ENCODE measurements around the gene MAPKAPK3. TPM values are rescaled to one million over a fixed set of nuclear protein-coding genes. Genes with fewer than 3 reads are reported as not detected.
A peak's percentile ranks its signal among the peaks of the same experiment; 100 is the strongest.

The MAPKAPK3 gene
- total RNA-seq, 5 donors from 2014 or later (not counting 1 experiment from before 2014, with no cell fraction given): 35.1 to 66.6 (median 53.0) TPM

- H3K36me3 ChIP-seq (ENCODE audit: control insufficient read depth in 2 of 2, extremely low read depth in 1 of 2, insufficient read depth in 1 of 2, low read length in 1 of 2): no peaks in the 10 kb centered on the region
- 87% methylated on average over 3 of the region's 3 CpGs for WGBS (ENCODE audit: insufficient coverage)
- H3K27me3 ChIP-seq (replicated peaks in 1 of 2; ENCODE audit: control insufficient read depth in 2 of 2, extremely low read depth in 1 of 2, insufficient read depth in 2 of 2, low read length in 1 of 2): peaks cover 17 to 18% of the 10 kb centered on the region in 2 experiments
- H3K27ac ChIP-seq (ENCODE audit: low read length): no peak overlapping the region
- Mint-ChIP-seq H3K27ac (no peak overlapping the region), H3K4me3 (peak overlapping the region in 1 of 3 donors; percentile 75), H3K36me3 (no peaks in the 10 kb centered on the region), H3K27me3 (peaks cover 16 to 20% of the 10 kb centered on the region in 2 donors), H3K4me1 (peaks cover 4 to 7% (median 6%) of the 10 kb centered on the region in 3 donors), H3K9me3 (no peaks in the 10 kb centered on the region)
- H3K9me3 ChIP-seq: no peaks in the 10 kb centered on the region
- H3K4me1 ChIP-seq (ENCODE audit: control insufficient read depth in 1 of 2, extremely low read depth in 1 of 2, insufficient read depth in 2 of 2, low read length in 2 of 2): peaks cover 2 to 8% of the 10 kb centered on the region in 2 experiments
- no peak overlapping the region for H3K4me3 ChIP-seq (ENCODE audit: control insufficient read depth in 1 of 2, extremely low read depth in 1 of 2, low read length in 1 of 2)
- DNase-seq: no peak
- CTCF ChIA-PET: no interaction called here
- no peak for ATAC-seq (replicated peaks in 1 of 4)
- POLR2A ChIA-PET: no interaction called here
Observed at GRCh38 chr3:50672656-50673055, 55.7 kb downstream of the MAPKAPK3 start.

- DNase-seq (no peak), ATAC-seq (replicated peaks in 1 of 4) (no peak)
- H3K9me3 Mint-ChIP-seq: no peaks in the 10 kb centered on the region
- peaks cover 24 to 27% of the 10 kb centered on the region in 2 donors for H3K27me3 Mint-ChIP-seq
- WGBS (ENCODE audit: insufficient coverage): no CpG with 5 or more reads among the region's 3 CpGs
- H3K27ac Mint-ChIP-seq: no peak overlapping the region
- H3K4me1 Mint-ChIP-seq: peaks cover 4 to 7% (median 6%) of the 10 kb centered on the region in 3 donors
- POLR2A ChIA-PET: no interaction called here
- Histone ChIP-seq H3K9me3 (no peaks in the 10 kb centered on the region), H3K27ac (ENCODE audit: low read length) (no peak overlapping the region), H3K4me3 (ENCODE audit: control insufficient read depth in 1 of 2, extremely low read depth in 1 of 2, low read length in 1 of 2) (no peak overlapping the region), H3K27me3 (replicated peaks in 1 of 2; ENCODE audit: control insufficient read depth in 2 of 2, extremely low read depth in 1 of 2, insufficient read depth in 2 of 2, low read length in 1 of 2) (peaks cover 16 to 23% of the 10 kb centered on the region in 2 experiments), H3K4me1 (ENCODE audit: control insufficient read depth in 1 of 2, extremely low read depth in 1 of 2, insufficient read depth in 2 of 2, low read length in 2 of 2) (peaks cover 2 to 8% of the 10 kb centered on the region in 2 experiments), H3K36me3 (ENCODE audit: control insufficient read depth in 2 of 2, extremely low read depth in 1 of 2, insufficient read depth in 1 of 2, low read length in 1 of 2) (no peaks in the 10 kb centered on the region)
- CTCF ChIA-PET: no interaction called here
- H3K4me3 Mint-ChIP-seq: peak overlapping the region; percentile 55 to 75 (median 65)
- no peaks in the 10 kb centered on the region for H3K36me3 Mint-ChIP-seq
Observed at GRCh38 chr3:50673931-50674330, 57.0 kb downstream of the MAPKAPK3 start.

GRCh38 chr3:50674349-50675178 lies 57.6 kb downstream of the MAPKAPK3 start, which contains the start of gene DOCK3:
Gene DOCK3 (plus strand): TSS chr3:50674927. CDS start chr3:50675264, 337 bp downstream.
- H3K27me3 ChIP-seq (replicated peaks in 1 of 2; ENCODE audit: control insufficient read depth in 2 of 2, extremely low read depth in 1 of 2, insufficient read depth in 2 of 2, low read length in 1 of 2): peaks cover 18 to 23% of the 10 kb centered on the region in 2 experiments
- H3K27ac ChIP-seq (ENCODE audit: low read length): no peak within 1 kb of the TSS
- H3K9me3 ChIP-seq: no peaks in the 10 kb centered on the region
- POLR2A ChIA-PET: no interaction called here
- ATAC-seq (replicated peaks in 1 of 4) (peak; percentile 93 to 94 (median 94)), DNase-seq (peak; percentile 25 to 85 (median 54))
- H3K4me1 Mint-ChIP-seq: peaks cover 4 to 7% (median 6%) of the 10 kb centered on the region in 3 donors
- H3K4me1 ChIP-seq (ENCODE audit: control insufficient read depth in 1 of 2, extremely low read depth in 1 of 2, insufficient read depth in 2 of 2, low read length in 2 of 2): peaks cover 2 to 8% of the 10 kb centered on the region in 2 experiments
- H3K27me3 Mint-ChIP-seq: peaks cover 26 to 27% of the 10 kb centered on the region in 2 donors
- H3K4me3 ChIP-seq (ENCODE audit: control insufficient read depth in 1 of 2, extremely low read depth in 1 of 2, low read length in 1 of 2): peak within 1 kb of the TSS; percentile 55 to 60
- H3K27ac Mint-ChIP-seq: no peak within 1 kb of the TSS
- peak within 1 kb of the TSS; percentile 64 to 80 (median 75) for H3K4me3 Mint-ChIP-seq
- CTCF ChIA-PET: no interaction called here
- H3K36me3 ChIP-seq (ENCODE audit: control insufficient read depth in 2 of 2, extremely low read depth in 1 of 2, insufficient read depth in 1 of 2, low read length in 1 of 2): no peaks in the 10 kb centered on the region
- WGBS (ENCODE audit: insufficient coverage): 2% methylated on average over 84 of the region's 89 CpGs
- H3K36me3 Mint-ChIP-seq: no peaks in the 10 kb centered on the region
- H3K9me3 Mint-ChIP-seq: no peaks in the 10 kb centered on the region

- Mint-ChIP-seq H3K9me3 (no peaks in the 10 kb centered on the region), H3K27ac (no peak overlapping the region), H3K27me3 (peaks cover 27 to 28% of the 10 kb centered on the region in 2 donors), H3K4me1 (peaks cover 4 to 7% (median 6%) of the 10 kb centered on the region in 3 donors), H3K36me3 (no peaks in the 10 kb centered on the region), H3K4me3 (peak overlapping the region; percentile 64 to 80 (median 74))
- H3K36me3 ChIP-seq (ENCODE audit: control insufficient read depth in 2 of 2, extremely low read depth in 1 of 2, insufficient read depth in 1 of 2, low read length in 1 of 2): no peaks in the 10 kb centered on the region
- no peak overlapping the region for H3K27ac ChIP-seq (ENCODE audit: low read length)
- peaks cover 2 to 8% of the 10 kb centered on the region in 2 experiments for H3K4me1 ChIP-seq (ENCODE audit: control insufficient read depth in 1 of 2, extremely low read depth in 1 of 2, insufficient read depth in 2 of 2, low read length in 2 of 2)
- peaks cover 22 to 23% of the 10 kb centered on the region in 2 experiments for H3K27me3 ChIP-seq (replicated peaks in 1 of 2; ENCODE audit: control insufficient read depth in 2 of 2, extremely low read depth in 1 of 2, insufficient read depth in 2 of 2, low read length in 1 of 2)
- WGBS (ENCODE audit: insufficient coverage): 2% methylated on average over 57 of the region's 65 CpGs
- ChIA-PET POLR2A (no interaction called here), CTCF (interaction anchor here in 1 of 2 donors (0.9 to 1.3 kb wide), 2 partner anchors 8 to 23 kb away, joined by 4 to 5 read pairs; no protein-coding TSS in a partner anchor)
- DNase-seq: peak in 30 of 35 experiments; percentile 3 to 65 (median 30)
- H3K4me3 ChIP-seq (ENCODE audit: control insufficient read depth in 1 of 2, extremely low read depth in 1 of 2, low read length in 1 of 2): peak overlapping the region in 1 of 2 donors; percentile 60
- no peaks in the 10 kb centered on the region for H3K9me3 ChIP-seq
- peak; percentile 59 to 69 (median 64) for ATAC-seq (replicated peaks in 1 of 4)
Observed at GRCh38 chr3:50675179-50676030, 58.5 kb downstream of the MAPKAPK3 start.

GRCh38 chr3:50676031-50676705 lies 59.2 kb downstream of the MAPKAPK3 start:
- Histone ChIP-seq H3K9me3 (no peaks in the 10 kb centered on the region), H3K27me3 (replicated peaks in 1 of 2; ENCODE audit: control insufficient read depth in 2 of 2, extremely low read depth in 1 of 2, insufficient read depth in 2 of 2, low read length in 1 of 2) (peaks cover 23 to 25% of the 10 kb centered on the region in 2 experiments), H3K4me1 (ENCODE audit: control insufficient read depth in 1 of 2, extremely low read depth in 1 of 2, insufficient read depth in 2 of 2, low read length in 2 of 2) (peaks cover 2 to 8% of the 10 kb centered on the region in 2 experiments), H3K36me3 (ENCODE audit: control insufficient read depth in 2 of 2, extremely low read depth in 1 of 2, insufficient read depth in 1 of 2, low read length in 1 of 2) (no peaks in the 10 kb centered on the region), H3K27ac (ENCODE audit: low read length) (no peak overlapping the region), H3K4me3 (ENCODE audit: control insufficient read depth in 1 of 2, extremely low read depth in 1 of 2, low read length in 1 of 2) (no peak overlapping the region)
- Mint-ChIP-seq H3K27me3 (peaks cover 31 to 32% of the 10 kb centered on the region in 2 donors), H3K36me3 (no peaks in the 10 kb centered on the region), H3K27ac (no peak overlapping the region), H3K4me3 (peak overlapping the region; percentile 34 to 74 (median 46)), H3K9me3 (no peaks in the 10 kb centered on the region), H3K4me1 (peaks cover 4 to 7% (median 6%) of the 10 kb centered on the region in 3 donors)
- ATAC-seq (replicated peaks in 1 of 4): no peak
- WGBS (ENCODE audit: insufficient coverage): 100% methylated on average over 1 of the region's 7 CpGs
- CTCF ChIA-PET: interaction anchor here in 1 of 2 donors (0.9 to 1.3 kb wide), 2 partner anchors 9 to 23 kb away, joined by 4 to 5 read pairs; no protein-coding TSS in a partner anchor
- DNase-seq: no peak
- POLR2A ChIA-PET: interaction anchor here in 1 of 2 donors (0.6 kb wide), 1 partner anchor 15 kb away, joined by 3 read pairs; no protein-coding TSS in a partner anchor
